GM13976 (cell line): ENCODE measurements around the gene FRMD8.
A peak's percentile ranks its signal among the peaks of the same experiment; 100 is the strongest.
"Not testable (repeated sequence)": the region's sequence is repeated elsewhere in the genome, so short reads cannot be mapped to it uniquely, and the experiment has no call there.

ENCODE experiments used
- DNase-seq: peaks from one replicate; pipeline ENCODE4 v3.0.0; 2012; ENCODE audit warnings: low spot score
- CTCF ChIP-seq: IDR thresholded peaks from 2 replicates; pipeline ENCODE4 v1.5.1; 2012; ENCODE audit warnings: borderline replicate concordance, mild to moderate bottlenecking; ENCODE audit not compliant: insufficient read depth; ENCODE audit errors: extremely low read depth, missing control alignments, control extremely low read depth
- in situ Hi-C: fragments of 300-500 bp; cut with MboI; formaldehyde crosslinking; loops from one replicate; pipeline ENCODE4 v1.12.0; 2022; ENCODE audit warnings: low sequenced_read_pairs, mixed read lengths, inconsistent platforms; ENCODE audit not compliant: unreplicated experiment

FRMD8 gene

GRCh38 chr11:65411681-65412070 lies 25.2 kb downstream of the FRMD8 start:
- in situ Hi-C loops: no loop called here
- no peak for TF ChIP-seq CTCF

GRCh38 chr11:65412271-65413076 lies 26.0 kb downstream of the FRMD8 start:
- TF ChIP-seq CTCF: no peak
- in situ Hi-C loops: no loop called here
- DNase-seq: peak; percentile 6

More at GRCh38 chr11:65411681-65412070, 25.2 kb downstream of the FRMD8 start:
- DNase-seq: peak; percentile 4

DNA sequence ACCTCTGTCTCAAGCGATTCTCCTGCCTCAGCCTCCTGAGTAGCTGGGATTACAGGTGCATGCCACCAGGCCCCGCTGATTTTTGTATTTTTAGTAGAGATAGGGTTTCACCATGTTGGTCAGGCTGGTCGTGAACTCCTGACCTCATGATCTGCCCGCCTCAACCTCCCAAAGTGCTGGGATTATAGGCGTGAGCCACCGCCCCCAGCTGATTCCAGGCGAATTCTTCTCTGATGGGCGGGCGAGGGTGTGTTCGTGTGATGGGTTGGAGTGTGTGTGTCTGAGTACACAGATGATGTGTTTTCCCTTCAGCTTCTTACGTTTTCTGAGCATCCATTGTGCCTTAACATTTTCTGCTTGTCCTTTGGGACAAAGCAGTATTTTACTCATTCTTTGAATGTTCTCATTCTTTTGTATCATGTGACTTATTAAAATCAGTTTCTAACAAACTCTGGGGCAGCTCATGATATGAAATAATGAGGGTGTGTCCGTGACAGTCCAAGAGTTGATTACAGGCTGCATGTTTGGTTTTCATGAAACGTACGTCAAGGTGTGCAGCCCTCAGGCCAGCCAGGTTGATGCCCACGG lies 26.7 kb downstream of the FRMD8 start:
- in situ Hi-C loops, DNase-seq: not testable (repeated sequence)

GRCh38 chr11:65414776-65415498 lies 28.5 kb downstream of the FRMD8 start:
- in situ Hi-C loops: no loop called here
- DNase-seq: no peak
- no peak for TF ChIP-seq CTCF

- TF ChIP-seq CTCF: no peak
- peak; percentile 26 for DNase-seq
- in situ Hi-C loops: no loop called here
Observed at GRCh38 chr11:65415499-65416340, 29.3 kb downstream of the FRMD8 start.

- in situ Hi-C loops: no loop called here
- peak; percentile 95 for TF ChIP-seq CTCF
- peak; percentile 93 for DNase-seq
Observed at GRCh38 chr11:65416341-65416824, 29.9 kb downstream of the FRMD8 start.
